Effector CD4-positive, alpha-beta T cell (primary cell): ENCODE results near the gene AADACL4.
"Not testable (repeated sequence)": the region's sequence is repeated elsewhere in the genome, so short reads cannot be mapped to it uniquely, and the experiment has no call there.

Source experiments
- DNase-seq: peaks from one replicate; pipeline ENCODE4 v3.0.0-alpha.2; 2020

AADACL4 gene

DNA sequence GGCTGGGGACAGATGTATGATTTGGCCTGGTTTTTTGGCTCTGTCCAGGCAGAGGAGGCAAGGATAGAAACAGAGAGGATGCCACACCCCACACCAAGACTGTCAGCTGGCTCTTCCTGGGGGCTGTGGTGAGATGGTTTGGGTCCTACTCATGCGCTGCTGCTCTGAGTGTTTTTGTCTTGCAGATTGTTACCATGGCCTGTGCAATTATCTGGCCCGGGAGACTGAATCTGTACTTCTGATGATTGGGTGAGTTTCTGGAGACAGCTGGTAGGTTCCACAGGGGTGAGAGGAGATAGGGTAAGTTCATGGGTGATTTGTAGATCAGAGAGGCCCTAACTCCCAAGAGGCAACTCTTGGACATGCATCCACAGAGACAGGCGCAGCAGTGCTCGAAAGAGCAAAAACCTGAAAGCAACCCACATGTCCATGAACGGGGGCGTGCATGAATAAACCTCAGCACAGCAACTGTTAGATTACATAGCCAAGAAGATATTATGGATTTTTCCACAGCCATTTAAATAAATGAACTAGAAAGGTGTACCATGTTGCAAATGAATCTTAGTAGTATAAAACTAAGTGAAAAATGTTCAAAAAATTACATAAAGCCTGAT lies 17.8 kb downstream of the AADACL4 start:
- DNase-seq: no peak

DNA sequence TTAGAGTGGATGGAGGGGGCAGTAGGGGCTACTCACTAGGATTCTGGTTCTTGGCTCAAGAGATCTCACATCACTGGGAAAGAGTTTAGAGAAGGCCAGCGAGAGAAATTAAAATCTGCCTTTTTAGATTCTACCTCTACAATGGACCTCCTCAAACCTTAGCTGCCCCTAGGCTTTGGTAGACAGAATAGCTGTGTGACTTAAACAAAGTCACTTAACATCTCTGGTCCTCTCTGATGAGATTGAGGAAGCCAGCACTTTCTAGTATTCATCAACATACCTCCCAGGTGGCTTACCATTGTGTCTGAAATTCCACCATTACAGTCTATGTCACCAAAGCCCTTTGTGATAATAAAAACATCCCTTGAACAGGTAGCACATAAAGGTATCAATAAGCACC lies 18.7 kb downstream of the AADACL4 start:
- DNase-seq: no peak

DNA sequence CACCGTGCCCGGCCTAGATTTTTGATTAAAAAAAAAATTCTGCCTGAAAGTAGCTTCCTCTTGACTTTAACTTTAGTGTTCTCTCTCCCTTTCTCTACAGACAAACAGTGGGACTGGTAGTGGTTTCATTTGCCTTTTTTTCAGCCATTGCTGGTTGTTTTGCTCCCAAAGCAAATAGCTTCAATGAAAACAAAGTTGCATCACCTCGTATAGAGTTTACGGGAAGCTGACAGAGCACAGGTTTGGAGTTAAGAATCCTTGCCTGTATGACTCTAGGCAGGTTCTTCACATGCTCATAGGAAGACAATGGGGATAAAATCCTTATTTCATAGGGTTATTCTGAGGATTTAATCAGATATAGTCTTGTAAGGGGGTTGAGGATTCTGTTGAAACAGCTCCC lies 21.6 kb downstream of the AADACL4 start:
- DNase-seq: no peak

DNA sequence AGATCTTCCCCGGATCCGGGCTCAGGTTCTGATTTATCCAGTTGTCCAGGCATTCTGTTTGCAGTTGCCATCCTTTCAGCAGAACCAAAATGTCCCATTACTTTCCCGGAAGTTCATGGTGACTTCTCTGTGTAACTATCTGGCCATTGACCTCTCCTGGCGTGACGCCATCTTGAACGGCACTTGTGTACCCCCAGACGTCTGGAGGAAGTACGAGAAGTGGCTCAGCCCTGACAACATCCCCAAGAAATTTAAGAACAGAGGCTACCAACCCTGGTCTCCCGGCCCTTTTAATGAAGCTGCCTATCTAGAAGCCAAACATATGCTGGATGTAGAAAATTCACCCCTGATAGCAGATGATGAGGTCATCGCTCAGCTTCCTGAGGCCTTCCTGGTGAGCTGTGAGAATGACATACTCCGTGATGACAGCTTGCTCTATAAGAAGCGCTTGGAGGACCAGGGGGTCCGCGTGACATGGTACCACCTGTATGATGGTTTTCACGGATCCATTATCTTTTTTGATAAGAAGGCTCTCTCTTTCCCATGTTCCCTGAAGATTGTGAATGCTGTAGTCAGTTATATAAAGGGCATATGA lies 22.4 kb downstream of the AADACL4 start:
- DNase-seq: no peak

DNA sequence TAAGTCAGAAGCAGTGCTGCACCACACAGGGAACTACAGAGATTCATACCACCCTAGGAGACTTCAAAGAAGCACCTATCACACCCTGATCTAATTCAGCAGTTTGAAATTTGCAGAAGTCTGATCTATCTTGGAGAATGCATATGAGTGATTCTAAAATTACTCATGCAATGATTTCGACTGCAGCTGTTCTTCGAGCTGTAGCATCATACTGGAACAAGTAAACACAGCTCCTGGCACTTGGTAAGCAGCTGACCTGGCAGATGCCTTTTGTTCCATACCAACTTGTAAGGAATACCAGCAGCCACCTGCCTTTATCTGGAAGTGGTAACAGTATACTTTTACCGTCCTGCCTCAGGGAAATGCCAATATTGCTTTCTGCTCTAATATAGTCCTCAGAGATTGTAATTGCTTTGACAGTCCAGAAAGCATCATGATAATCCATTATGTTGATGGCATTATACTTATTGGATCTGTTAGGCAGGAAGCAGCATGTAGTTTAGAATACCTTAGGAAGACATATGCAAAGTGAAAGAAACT lies 25.7 kb downstream of the AADACL4 start:
- no peak for DNase-seq

DNA sequence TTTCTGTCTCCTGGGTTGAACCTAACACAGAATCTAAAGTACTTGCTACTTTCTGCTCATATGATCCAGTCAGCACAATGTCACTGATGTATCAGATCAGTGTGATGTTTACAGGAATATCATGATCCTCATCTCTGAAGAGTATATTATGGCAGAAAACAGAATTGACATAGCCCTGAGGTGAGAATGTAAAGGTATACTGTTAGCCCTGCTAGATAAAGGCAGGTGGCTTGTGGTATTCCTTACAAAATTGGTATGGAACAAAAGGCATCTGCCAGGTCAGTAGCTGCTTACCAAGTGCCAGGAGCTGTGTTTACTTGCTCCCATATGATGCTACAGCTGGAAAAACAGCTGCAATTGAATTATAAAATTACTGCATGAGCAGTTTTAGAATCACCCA lies 30.5 kb downstream of the AADACL4 start:
- DNase-seq: no peak

DNA sequence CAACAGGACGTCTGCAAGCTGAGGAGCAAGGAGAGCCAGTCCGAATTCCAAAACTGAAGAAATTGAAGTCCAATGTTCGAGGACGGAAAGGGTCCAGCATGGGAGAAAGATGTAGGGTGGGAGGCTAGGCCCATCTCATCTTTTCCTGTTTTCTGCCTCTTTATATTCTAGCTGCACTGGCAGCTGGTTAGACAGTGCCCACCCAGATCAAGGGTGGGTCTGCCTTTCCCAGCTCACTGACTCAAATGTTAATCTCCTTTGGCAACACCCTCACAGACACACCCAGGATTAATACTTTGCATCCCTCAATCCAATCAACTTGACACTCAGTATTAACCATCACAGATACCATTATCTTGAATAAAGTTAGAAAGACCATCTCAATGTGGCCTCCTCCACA lies 32.2 kb downstream of the AADACL4 start:
- DNase-seq: not testable (repeated sequence)

DNA sequence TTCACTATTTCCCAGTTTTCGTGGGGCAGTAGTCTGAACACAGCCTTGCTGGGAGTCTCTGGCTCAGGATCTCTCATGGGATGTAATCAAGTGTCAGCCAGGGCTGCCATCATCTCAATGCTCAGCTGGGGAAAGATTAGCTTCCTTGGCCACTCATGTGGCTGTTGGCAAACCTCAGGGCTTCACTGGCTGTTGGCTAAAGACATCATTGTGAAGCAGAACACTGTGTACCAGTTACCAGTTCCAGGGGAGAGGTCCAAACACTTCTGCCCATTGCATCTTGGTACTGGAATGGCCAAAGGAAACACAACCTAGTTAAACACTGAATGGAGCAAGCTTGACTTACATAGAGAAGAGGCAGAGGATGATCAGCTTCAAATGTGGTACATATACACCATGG lies 33.7 kb downstream of the AADACL4 start:
- DNase-seq: no peak

DNA sequence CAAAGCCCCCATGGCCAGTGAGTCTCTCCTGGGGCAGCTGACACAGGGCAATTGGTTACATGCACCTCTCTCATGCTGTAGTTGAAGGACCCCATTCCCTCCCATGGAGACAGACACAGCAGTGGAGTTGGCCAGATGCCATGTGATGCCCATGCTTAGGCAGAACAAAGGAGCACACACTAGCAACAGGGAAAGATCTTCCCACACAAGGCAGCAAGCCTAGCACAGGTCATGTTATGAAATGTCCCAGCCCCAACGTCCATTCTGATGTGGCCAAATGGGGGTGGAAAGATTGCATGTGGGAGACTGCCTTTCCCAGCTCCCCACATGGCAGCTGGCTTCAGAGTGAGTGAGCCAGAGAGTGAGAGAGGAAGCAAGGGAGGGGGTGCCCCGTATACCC lies 34.5 kb downstream of the AADACL4 start:
- DNase-seq: no peak

DNA sequence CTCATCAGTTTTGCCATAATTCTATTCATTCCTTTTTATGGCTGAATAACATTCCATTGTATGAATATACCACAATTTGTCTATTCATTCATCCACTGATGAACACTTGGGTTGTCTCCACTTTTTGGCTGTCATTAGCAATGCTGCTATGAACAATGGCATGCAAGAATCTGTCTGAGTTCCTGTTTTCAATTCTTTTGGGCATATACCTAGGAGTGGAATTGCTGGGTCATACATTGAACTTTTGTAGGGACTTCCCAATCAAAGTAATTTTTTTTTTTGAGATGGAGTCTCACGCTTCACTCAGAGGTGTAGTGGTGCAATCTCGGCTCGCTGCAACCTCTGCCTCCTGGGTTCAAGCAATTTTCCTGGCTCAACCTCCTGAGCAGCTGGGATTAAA lies 34.9 kb downstream of the AADACL4 start:
- DNase-seq: no peak

DNA sequence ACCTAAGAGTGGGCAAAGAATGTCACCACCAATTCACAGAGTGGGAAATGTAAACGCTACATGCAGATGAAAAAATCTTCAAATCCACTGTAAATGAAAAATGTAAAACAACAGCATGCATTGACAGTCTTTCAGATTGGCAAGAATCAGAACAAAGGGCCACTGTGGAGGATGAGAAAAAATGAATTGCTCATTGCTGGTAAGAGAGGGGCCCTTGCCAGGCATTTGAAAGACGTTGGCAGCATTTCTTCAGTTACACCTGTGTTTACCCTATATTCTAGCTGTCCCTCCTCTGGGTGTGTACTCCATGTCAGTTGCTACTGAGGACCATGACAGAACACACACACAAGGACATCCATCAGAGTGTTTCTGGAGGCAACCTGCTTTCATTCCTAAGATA lies 46.3 kb downstream of the AADACL4 start:
- DNase-seq: no peak

DNA sequence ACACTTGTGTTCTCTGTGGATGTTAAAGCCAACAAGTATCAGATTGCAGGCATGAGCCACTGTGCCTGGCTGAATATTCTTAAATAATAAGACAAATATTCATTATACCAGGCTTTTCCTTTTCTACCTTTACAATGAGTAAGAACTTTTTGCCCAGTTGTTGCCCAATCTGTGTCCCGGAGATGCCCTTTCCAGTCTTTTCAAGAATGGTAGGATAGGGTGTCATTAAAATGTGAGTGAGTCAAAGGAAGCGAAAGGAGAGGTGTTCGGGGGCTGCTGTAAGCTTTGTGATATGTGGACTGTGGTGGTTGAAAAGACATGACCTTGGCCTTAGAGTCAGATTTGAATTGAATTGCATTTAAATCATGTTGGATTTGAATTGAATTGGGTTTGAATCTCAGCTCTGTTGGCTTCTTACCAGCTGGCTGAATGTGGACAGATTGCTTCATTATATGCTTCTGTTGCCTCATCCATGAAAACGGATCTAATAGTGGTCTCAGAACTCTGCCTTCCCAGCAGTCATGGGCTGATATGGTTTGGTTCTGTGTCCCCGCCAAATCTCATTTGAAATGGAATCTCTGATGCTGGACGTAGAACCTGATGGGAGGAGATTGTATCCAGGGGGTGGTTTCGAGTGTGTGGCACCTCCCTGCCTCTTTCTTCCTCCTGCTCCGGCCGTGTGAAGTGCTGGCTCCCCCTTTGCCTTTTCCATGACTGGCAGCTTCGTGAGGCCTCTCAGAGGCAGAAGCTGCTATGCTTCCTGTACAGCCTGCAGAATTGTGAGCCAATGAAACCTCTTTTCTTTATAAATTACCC lies 49.3 kb downstream of the AADACL4 start:
- DNase-seq: no peak

DNA sequence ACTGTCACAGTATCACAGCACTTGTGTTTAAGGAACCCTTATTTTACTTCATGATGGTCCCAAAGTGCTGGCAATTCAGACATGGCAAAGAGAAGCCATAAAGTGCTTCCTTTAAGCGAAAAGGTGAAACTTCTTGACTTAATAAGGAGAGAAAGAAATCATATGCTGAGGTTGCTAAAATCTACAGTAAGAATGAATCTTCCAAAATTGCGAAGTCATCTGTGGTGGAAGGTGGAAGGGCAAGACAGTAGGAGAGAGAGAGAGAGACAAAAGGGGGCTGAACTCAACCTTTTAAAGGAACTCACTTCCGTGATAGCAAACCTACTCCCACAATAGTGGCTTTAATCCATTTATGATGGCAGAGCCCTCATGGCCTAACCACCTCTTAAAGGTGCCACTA lies 52.8 kb downstream of the AADACL4 start:
- DNase-seq: no peak

DNA sequence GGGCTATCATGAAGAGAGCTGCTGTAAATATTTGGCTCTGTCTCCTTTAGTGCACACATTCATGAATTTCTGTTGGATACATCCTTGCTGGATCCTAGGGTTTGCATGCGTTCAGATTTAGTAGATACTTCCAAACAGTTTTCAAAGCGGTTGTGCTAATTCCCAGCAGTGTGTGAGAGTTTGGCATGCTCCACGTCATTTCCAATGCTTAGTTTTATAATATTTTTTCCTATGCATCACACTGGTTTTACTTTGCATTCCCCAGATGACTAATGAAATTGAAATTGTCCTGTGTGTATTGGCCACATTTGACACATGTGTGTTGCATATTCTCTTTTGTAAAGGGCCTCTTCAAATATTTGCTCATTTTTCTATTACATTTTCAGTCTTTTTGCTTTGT lies 53.5 kb downstream of the AADACL4 start:
- no peak for DNase-seq

DNA sequence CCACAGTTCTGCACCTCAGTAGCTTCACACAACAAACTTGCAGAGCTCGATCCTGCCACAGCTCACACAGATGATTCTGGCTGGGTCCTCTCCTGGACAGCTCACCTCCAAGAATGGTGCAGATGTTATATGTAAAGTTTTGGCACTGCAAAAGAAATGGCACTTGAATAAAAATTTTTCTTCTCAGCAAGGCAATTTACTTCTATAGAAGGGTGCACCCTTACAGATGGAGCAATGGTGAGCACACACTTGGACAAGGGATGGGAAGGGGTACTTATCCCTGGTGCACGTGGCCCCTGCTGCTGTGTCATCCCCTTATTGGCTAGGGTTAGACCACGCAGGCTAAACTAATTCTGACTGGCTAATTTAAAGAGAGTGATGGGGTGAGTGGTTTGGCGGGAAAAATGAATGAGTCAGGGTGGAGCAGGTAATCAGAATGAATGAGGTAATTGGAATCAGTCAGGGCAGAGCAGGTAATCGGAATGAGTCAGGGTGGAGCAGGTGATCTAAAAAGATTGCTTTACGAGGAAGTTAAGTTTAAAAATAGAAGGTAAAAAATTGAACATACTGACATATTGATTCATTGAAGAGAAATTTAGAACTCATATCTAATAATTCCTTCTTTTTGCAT lies 60.1 kb downstream of the AADACL4 start:
- no peak for DNase-seq

DNA sequence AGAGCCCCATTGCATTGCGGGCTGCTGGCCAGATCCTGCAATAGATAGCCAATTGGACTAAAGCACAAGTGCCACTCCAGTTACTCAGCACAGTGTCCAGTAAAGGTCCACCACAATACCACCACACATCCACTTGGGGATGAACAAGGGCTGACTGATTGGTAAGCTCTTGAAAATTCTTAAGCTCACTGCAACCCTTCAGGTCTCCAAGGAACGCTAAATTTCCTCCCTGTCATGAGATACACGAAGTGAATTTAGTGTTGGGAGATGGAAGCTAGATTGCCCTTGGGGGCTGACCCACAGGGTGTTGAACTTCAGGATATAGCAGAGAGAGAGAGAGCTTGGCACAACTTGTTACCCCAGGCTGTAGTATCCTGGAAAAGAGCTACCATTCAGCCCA lies 62.2 kb downstream of the AADACL4 start:
- no peak for DNase-seq

DNA sequence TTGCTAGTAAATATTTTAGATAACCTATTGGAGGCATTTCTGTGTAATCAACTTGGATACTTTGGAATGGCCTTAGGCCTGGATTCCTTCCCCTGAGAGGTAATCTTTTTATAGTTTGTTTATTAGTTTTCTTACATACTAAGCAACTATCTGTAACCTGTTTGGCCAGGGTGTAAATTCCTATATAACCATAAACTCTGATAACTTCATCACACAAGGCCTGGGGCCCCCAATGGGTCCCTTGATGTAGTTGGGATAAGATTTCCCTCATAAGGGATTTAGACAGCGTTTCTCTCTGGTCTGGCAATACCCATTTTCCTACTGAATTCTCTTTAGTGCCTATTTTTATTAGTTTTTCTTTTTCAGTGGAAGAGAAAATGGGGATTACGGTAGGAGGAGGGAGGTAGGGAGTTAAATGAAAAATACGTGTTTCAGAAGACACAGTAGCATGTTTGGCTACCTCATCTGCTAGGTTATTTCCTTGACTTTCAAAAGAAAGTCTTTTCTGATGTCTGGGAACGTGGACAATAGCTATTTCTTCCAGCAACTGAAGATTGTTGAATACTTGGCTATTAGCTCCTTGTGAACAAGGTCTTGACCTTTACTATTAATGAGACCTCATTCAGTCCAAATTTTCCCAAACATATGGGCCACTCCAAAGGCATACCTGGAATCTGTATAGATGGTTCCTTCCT lies 64.7 kb downstream of the AADACL4 start:
- DNase-seq: no peak

DNA sequence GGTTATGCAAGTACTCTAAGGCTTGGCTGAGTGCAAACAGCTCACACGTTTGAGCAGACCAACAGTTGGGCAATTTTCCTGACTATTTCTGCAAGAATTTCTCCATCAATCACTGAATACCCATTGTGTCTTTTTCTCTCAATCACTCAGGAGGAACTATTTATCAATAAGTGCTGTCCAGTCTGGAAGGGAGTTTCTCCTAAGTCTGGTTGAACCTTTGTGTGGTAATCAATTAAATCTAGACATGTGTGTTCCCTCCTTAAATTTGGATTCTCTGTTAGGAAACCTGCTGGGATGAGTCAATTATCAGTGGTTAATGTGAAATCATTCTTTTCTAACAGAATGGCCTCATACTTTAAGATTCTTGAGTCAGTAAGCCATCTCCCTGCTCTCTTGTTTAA lies 65.2 kb downstream of the AADACL4 start:
- no peak for DNase-seq

DNA sequence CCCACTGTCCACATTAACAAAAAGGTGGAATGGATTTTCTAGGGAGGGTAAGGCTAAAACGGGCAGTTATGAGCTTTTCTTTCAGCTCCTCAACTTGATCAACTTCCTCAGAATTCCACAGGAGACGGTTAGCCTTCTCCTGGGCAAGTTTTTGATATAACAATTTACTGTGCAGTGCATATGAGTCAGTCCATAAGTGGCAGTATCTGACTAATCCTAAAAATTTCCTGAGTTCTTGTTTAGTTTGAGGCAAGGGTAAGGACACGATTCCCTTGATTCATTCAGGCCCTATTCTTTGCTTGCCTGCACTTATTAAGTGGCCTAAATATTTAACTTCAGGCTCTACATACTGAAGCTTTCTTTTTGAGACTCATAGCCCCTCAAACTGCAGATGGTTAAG lies 65.8 kb downstream of the AADACL4 start:
- no peak for DNase-seq

DNA sequence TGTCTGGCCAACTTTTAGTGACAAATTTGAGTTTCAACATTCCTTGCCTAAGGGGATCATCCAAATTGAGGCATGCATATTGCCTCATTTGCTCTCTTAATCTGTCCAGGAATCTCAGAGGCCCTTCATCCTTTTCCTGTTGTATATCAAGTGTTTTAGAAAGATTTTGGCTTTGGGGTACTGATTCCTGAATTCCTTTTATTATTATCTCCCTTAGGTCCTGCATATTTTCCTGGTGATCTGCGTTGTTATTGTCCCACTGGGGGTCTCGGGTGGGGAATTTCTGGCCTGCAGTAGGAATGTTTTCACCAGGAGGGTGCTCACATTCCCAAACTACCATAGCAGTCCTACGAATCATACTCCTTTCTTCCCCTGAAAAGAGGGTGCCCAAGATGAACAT lies 67.7 kb downstream of the AADACL4 start:
- no peak for DNase-seq

DNA sequence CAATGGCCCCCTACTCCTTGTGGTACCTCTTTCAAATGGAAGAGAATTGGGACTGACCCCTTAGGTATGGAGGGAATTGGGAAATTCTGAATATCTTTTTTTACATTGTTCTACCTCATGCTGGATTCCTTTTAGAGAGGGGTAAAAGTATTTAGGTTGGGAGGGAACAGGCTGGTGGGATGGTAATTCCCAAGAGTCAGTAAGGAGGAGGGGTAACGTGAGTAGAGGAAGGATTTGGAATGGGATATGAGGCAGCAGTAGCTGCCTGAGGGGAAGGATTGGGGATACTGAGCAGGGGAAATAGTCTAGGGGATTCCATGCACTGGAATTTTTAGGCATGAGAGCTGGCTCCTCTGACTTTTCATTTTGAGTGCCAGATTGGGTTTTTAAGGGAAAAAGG lies 68.2 kb downstream of the AADACL4 start:
- DNase-seq: no peak

DNA sequence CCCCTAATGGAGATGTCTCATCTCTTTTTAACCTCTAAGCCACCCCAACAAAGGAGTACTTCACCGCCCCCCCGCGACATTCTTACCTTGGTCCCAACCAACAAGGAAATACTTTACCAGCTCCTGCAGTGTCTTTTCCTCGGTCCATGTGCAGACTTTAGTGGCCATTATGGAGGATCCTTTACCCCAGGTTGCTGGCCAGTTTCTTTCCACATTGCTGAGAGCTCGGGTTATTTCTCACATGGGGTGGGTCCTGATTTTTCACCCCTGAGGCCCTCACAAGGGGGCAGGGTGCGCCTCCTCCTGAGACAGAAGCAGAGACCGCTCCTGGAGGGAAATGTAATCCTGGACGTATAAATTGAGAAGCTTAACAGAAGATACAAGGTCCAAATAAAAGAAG lies 69.0 kb downstream of the AADACL4 start:
- no peak for DNase-seq

DNA sequence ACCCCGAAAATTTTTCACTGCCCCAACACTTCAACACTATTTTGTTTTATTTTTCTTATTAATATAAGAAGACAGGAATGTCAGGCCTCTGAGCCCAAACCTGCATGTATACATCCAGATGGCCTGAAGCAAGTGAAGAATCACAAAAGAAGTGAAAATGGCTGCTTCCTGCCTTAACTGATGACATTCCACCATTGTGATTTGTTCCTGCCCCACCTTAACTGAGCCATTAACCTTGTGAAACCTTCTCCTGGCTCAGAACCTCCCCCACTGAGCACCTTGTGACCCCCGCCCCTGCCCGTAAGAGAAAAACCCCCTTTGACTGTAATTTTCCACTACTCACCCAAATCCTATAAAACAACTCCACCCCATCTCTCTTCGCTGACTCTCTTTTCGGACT lies 69.8 kb downstream of the AADACL4 start:
- not testable (repeated sequence) for DNase-seq
